ENCODE measurements around the gene XCL2. TPM values are rescaled to one million over a fixed set of nuclear protein-coding genes. Genes with fewer than 3 reads are reported as not detected.
"Not testable (repeated sequence)": the region's sequence is repeated elsewhere in the genome, so short reads cannot be mapped to it uniquely, and the experiment has no call there.

Gene XCL2
- total and polyA plus RNA-seq, 2 donors = 6.1 to 15.4 TPM

- DNase-seq (ENCODE audit: low read depth in 6 of 9, low spot score in 9 of 9) = no peak
- Histone ChIP-seq H3K9me3 (ENCODE audit: control insufficient read depth in 2 of 2, insufficient read depth in 1 of 2, low read length in 1 of 2) (no peaks in the 10 kb centered on the region), H3K27me3 (ENCODE audit: control insufficient read depth in 2 of 2, insufficient read depth in 1 of 2, low read length in 1 of 2) (no peaks in the 10 kb centered on the region), H3K36me3 (ENCODE audit: control insufficient read depth in 2 of 2, insufficient read depth in 2 of 2, low read length in 1 of 2) (no peaks in the 10 kb centered on the region), H3K27ac (ENCODE audit: low read depth in 1 of 2, low read length in 1 of 2) (no peak overlapping the region), H3K4me3 (ENCODE audit: low read length in 2 of 2) (no peak overlapping the region), H3K4me1 (ENCODE audit: control insufficient read depth in 2 of 2, insufficient read depth in 2 of 2, low read length in 2 of 2) (peaks cover 0 to 3% of the 10 kb centered on the region in 2 donors)
- 98% methylated on average over 6 of the region's 6 CpGs for WGBS
Observed at GRCh38 chr1:168552961-168553360, 9.2 kb upstream of the XCL2 start.

- Histone ChIP-seq H3K4me3 (ENCODE audit: low read length in 2 of 2) (no peak overlapping the region), H3K27me3 (ENCODE audit: control insufficient read depth in 2 of 2, insufficient read depth in 1 of 2, low read length in 1 of 2) (no peaks in the 10 kb centered on the region), H3K4me1 (ENCODE audit: control insufficient read depth in 2 of 2, insufficient read depth in 2 of 2, low read length in 2 of 2) (peaks cover 0 to 3% of the 10 kb centered on the region in 2 donors), H3K36me3 (ENCODE audit: control insufficient read depth in 2 of 2, insufficient read depth in 2 of 2, low read length in 1 of 2) (no peaks in the 10 kb centered on the region), H3K27ac (ENCODE audit: low read depth in 1 of 2, low read length in 1 of 2) (no peak overlapping the region), H3K9me3 (ENCODE audit: control insufficient read depth in 2 of 2, insufficient read depth in 1 of 2, low read length in 1 of 2) (no peaks in the 10 kb centered on the region)
- DNase-seq (ENCODE audit: low read depth in 6 of 9, low spot score in 9 of 9) = no peak
- WGBS = 95% methylated on average over 4 of the region's 4 CpGs
Observed at GRCh38 chr1:168551688-168552087, 7.9 kb upstream of the XCL2 start.

- 60% methylated on average over 1 of the region's 1 CpG for WGBS
Observed at GRCh38 chr1:168550971-168551370, 7.2 kb upstream of the XCL2 start.

GRCh38 chr1:168546553-168546895 lies 2.7 kb upstream of the XCL2 start:
- not testable (repeated sequence) for DNase-seq (ENCODE audit: low read depth in 6 of 9, low spot score in 9 of 9); H3K4me3 ChIP-seq (ENCODE audit: low read length in 2 of 2); H3K9me3 ChIP-seq (ENCODE audit: control insufficient read depth in 2 of 2, insufficient read depth in 1 of 2, low read length in 1 of 2); H3K27ac ChIP-seq (ENCODE audit: low read depth in 1 of 2, low read length in 1 of 2); H3K27me3 ChIP-seq (ENCODE audit: control insufficient read depth in 2 of 2, insufficient read depth in 1 of 2, low read length in 1 of 2); H3K36me3 ChIP-seq (ENCODE audit: control insufficient read depth in 2 of 2, insufficient read depth in 2 of 2, low read length in 1 of 2); H3K4me1 ChIP-seq (ENCODE audit: control insufficient read depth in 2 of 2, insufficient read depth in 2 of 2, low read length in 2 of 2)
- WGBS = 97% methylated on average over 3 of the region's 3 CpGs

More at GRCh38 chr1:168550971-168551370, 7.2 kb upstream of the XCL2 start:
- H3K36me3 ChIP-seq (ENCODE audit: control insufficient read depth in 2 of 2, insufficient read depth in 2 of 2, low read length in 1 of 2) = no peaks in the 10 kb centered on the region
- H3K27ac ChIP-seq (ENCODE audit: low read depth in 1 of 2, low read length in 1 of 2) = no peak overlapping the region
- H3K4me1 ChIP-seq (ENCODE audit: control insufficient read depth in 2 of 2, insufficient read depth in 2 of 2, low read length in 2 of 2) = peaks cover 0 to 3% of the 10 kb centered on the region in 2 donors
- no peaks in the 10 kb centered on the region for H3K27me3 ChIP-seq (ENCODE audit: control insufficient read depth in 2 of 2, insufficient read depth in 1 of 2, low read length in 1 of 2)
- H3K4me3 ChIP-seq (ENCODE audit: low read length in 2 of 2) = no peak overlapping the region
- DNase-seq (ENCODE audit: low read depth in 6 of 9, low spot score in 9 of 9) = no peak
- no peaks in the 10 kb centered on the region for H3K9me3 ChIP-seq (ENCODE audit: control insufficient read depth in 2 of 2, insufficient read depth in 1 of 2, low read length in 1 of 2)

GRCh38 chr1:168545678-168546552 lies 2.1 kb upstream of the XCL2 start:
- DNase-seq (ENCODE audit: low read depth in 6 of 9, low spot score in 9 of 9); H3K4me1 ChIP-seq (ENCODE audit: control insufficient read depth in 2 of 2, insufficient read depth in 2 of 2, low read length in 2 of 2); H3K27me3 ChIP-seq (ENCODE audit: control insufficient read depth in 2 of 2, insufficient read depth in 1 of 2, low read length in 1 of 2); H3K4me3 ChIP-seq (ENCODE audit: low read length in 2 of 2); H3K27ac ChIP-seq (ENCODE audit: low read depth in 1 of 2, low read length in 1 of 2); H3K36me3 ChIP-seq (ENCODE audit: control insufficient read depth in 2 of 2, insufficient read depth in 2 of 2, low read length in 1 of 2); H3K9me3 ChIP-seq (ENCODE audit: control insufficient read depth in 2 of 2, insufficient read depth in 1 of 2, low read length in 1 of 2): not testable (repeated sequence)
- WGBS = 80% methylated on average over 7 of the region's 7 CpGs

GRCh38 chr1:168542978-168543377 lies 819 bp downstream of the XCL2 start:
- H3K9me3 ChIP-seq (ENCODE audit: control insufficient read depth in 2 of 2, insufficient read depth in 1 of 2, low read length in 1 of 2); H3K27ac ChIP-seq (ENCODE audit: low read depth in 1 of 2, low read length in 1 of 2); H3K4me1 ChIP-seq (ENCODE audit: control insufficient read depth in 2 of 2, insufficient read depth in 2 of 2, low read length in 2 of 2); H3K27me3 ChIP-seq (ENCODE audit: control insufficient read depth in 2 of 2, insufficient read depth in 1 of 2, low read length in 1 of 2); H3K4me3 ChIP-seq (ENCODE audit: low read length in 2 of 2); DNase-seq (ENCODE audit: low read depth in 6 of 9, low spot score in 9 of 9); H3K36me3 ChIP-seq (ENCODE audit: control insufficient read depth in 2 of 2, insufficient read depth in 2 of 2, low read length in 1 of 2): not testable (repeated sequence)
- WGBS = over 99% methylated on average over 2 of the region's 2 CpGs

- DNase-seq (ENCODE audit: low read depth in 6 of 9, low spot score in 9 of 9); H3K36me3 ChIP-seq (ENCODE audit: control insufficient read depth in 2 of 2, insufficient read depth in 2 of 2, low read length in 1 of 2); H3K27me3 ChIP-seq (ENCODE audit: control insufficient read depth in 2 of 2, insufficient read depth in 1 of 2, low read length in 1 of 2); H3K9me3 ChIP-seq (ENCODE audit: control insufficient read depth in 2 of 2, insufficient read depth in 1 of 2, low read length in 1 of 2); H3K4me3 ChIP-seq (ENCODE audit: low read length in 2 of 2); H3K4me1 ChIP-seq (ENCODE audit: control insufficient read depth in 2 of 2, insufficient read depth in 2 of 2, low read length in 2 of 2); H3K27ac ChIP-seq (ENCODE audit: low read depth in 1 of 2, low read length in 1 of 2): not testable (repeated sequence)
- WGBS = 89% methylated on average over 7 of the region's 7 CpGs
Observed at GRCh38 chr1:168540798-168541197, 3.0 kb downstream of the XCL2 start.

GRCh38 chr1:168535536-168535935 lies 8.3 kb downstream of the XCL2 start:
- H3K27ac ChIP-seq (ENCODE audit: low read depth in 1 of 2, low read length in 1 of 2) = peak overlapping the region; percentile 68 to 83
- H3K27me3 ChIP-seq (ENCODE audit: control insufficient read depth in 2 of 2, insufficient read depth in 1 of 2, low read length in 1 of 2) = no peaks in the 10 kb centered on the region
- H3K4me1 ChIP-seq (ENCODE audit: control insufficient read depth in 2 of 2, insufficient read depth in 2 of 2, low read length in 2 of 2) = peaks cover 8 to 20% of the 10 kb centered on the region in 2 donors
- 3% methylated on average over 1 of the region's 1 CpG for WGBS
- no peak overlapping the region for H3K4me3 ChIP-seq (ENCODE audit: low read length in 2 of 2)
- H3K36me3 ChIP-seq (ENCODE audit: control insufficient read depth in 2 of 2, insufficient read depth in 2 of 2, low read length in 1 of 2) = no peaks in the 10 kb centered on the region
- no peaks in the 10 kb centered on the region for H3K9me3 ChIP-seq (ENCODE audit: control insufficient read depth in 2 of 2, insufficient read depth in 1 of 2, low read length in 1 of 2)
- DNase-seq (ENCODE audit: low read depth in 6 of 9, low spot score in 9 of 9) = peak in 3 of 9 donors; percentile 39 to 82 (median 60)

GRCh38 chr1:168531615-168532345 lies 12.0 kb downstream of the XCL2 start:
- Histone ChIP-seq H3K27ac (ENCODE audit: low read depth in 1 of 2, low read length in 1 of 2) (no peak overlapping the region), H3K4me3 (ENCODE audit: low read length in 2 of 2) (no peak overlapping the region), H3K36me3 (ENCODE audit: control insufficient read depth in 2 of 2, insufficient read depth in 2 of 2, low read length in 1 of 2) (no peaks in the 10 kb centered on the region), H3K27me3 (ENCODE audit: control insufficient read depth in 2 of 2, insufficient read depth in 1 of 2, low read length in 1 of 2) (no peaks in the 10 kb centered on the region), H3K4me1 (ENCODE audit: control insufficient read depth in 2 of 2, insufficient read depth in 2 of 2, low read length in 2 of 2) (peaks cover 8 to 19% of the 10 kb centered on the region in 2 donors), H3K9me3 (ENCODE audit: control insufficient read depth in 2 of 2, insufficient read depth in 1 of 2, low read length in 1 of 2) (no peaks in the 10 kb centered on the region)
- peak in 2 of 9 donors; percentile 29 to 65 for DNase-seq (ENCODE audit: low read depth in 6 of 9, low spot score in 9 of 9)
- WGBS = 95% methylated on average over 2 of the region's 2 CpGs

Measured in thymus (tissue), 11 donors.